Measurements from ENCODE around the gene TCF7.
A peak's percentile ranks its signal among the peaks of the same experiment; 100 is the strongest.

The TCF7 gene

DNA sequence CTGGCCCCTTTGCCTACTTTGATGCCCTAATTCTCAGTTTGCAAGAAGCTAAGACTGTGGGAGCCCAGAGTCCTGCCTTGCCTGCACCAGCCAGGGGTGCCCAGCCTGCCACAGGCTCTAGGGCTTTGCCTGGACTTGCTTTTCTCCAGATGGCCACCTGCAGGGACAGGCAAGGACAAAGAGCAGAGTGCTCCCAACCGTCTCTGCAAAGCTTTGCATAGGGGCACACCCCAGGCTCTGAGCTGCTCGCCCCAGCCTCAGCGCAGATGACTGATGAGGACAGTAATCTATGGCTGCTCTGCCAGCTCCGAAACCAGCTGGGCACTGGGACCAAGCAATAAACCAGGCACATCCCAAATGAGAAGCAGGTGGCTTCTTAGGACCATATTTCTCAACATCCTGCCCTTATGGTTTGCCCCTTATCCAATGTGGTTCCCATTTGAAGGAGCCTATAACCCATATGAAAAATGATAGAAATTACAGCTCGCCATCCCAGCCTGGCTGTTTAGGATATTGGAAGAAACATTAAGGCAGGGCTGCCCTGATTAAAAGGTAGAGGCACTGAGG is 25.4 kb upstream of the TCF7 start:
- DNase-seq (ENCODE audit: extremely low read depth in 1 of 2, low read depth in 1 of 2) = no peak

DNA sequence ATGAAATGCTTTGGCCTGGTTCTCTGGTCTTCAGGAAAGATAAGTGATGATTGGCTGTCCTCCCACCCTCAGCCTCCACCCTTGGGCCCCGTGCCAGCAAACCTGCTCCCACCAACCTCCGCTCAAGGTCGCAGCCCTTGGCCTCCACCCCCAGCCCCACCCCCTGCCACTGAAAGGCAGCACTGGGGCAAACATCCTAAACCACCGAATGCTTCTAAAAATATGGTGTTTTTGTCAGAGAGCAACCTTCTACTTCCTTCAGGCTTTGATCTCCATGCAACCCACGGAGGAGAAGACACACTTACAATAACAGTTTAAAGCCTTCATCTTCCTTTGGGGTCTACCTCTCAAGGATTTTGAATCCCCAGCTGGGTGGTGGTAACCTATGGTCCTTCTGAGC is 24.0 kb upstream of the TCF7 start:
- peak in 1 of 2 donors; percentile 52 for DNase-seq (ENCODE audit: extremely low read depth in 1 of 2, low read depth in 1 of 2)

DNA sequence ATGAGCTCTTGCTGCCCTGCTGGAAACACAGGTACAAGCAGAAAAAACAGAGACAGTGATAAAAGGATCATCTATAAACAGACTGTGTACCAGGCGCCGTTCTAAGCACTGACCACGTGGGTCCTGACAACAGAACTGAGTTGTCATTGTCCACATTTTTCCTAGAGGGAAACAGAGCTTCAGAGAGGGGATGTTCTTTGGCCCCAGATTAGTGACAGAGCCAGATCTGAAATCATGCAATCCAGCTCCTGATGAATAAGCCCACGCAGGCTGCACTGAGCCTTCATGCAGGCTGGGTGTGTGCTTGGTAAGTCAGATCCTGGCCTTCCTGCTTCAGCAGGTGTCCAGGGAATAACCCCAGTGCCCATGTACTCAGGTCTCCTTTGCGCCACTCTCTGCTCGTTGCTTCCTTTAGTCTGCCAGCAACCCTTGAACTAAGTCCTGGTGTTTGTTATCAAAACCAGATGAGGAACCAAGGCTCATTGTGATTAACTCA is 22.8 kb upstream of the TCF7 start:
- DNase-seq (ENCODE audit: extremely low read depth in 1 of 2, low read depth in 1 of 2) = no peak

DNA sequence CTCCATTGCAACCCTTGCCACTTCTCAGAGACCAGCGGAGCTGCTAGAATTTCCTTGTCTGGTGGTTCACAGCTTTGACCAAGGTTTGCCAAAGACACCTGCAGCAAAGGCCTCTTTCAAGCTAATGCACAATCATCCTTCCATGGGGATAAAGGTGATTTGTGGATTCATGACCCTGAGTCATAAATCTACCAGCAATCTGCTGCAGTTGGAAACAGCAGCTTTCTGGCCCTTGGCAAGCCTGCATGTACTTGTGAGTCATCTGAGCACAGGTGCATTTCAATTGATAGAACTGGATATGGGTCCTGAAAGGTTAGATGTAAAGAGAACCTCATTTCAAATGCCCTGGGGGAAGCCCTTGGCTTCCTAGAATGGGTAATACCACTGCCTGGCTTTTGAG is 21.6 kb upstream of the TCF7 start:
- no peak for DNase-seq (ENCODE audit: extremely low read depth in 1 of 2, low read depth in 1 of 2)

DNA sequence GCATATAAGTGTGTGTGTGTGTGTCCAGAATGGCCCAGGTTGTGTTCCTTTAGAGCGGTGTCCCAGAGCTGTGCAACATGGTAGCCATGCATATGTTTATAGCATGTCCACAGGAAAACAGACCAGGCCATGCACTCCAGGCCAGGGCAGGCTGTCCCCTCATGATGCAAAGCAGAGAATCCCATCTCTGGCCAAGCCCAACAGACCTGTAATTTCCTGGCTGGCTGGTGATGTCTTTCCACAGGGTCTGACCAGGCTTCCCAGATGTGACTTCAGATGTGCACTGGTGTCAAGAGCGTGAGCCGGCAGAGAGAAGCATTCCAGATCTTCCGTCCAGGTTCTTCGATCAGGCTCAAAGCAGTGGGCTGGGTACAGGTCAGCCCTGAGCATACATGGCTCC is 21.1 kb upstream of the TCF7 start:
- DNase-seq (ENCODE audit: extremely low read depth in 1 of 2, low read depth in 1 of 2) = no peak

DNA sequence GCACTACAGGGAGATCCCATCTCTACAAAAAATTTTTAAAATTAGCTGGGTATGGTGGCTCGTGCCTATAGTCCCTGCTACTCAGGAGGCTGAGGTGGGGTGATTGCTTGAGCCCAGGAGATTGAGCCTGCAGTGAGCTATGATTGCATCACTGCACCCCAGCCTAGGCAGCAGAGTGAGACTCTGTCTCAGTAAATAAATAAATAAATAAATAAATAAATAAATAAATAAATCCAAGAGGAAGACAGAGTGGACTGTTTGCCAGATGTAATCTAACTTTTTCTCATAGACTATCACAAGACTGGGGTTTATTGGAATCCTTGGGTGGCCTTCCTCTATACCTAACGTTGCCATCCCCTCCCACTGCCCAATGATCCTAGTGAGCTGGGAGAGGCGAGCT is 19.2 kb upstream of the TCF7 start:
- no peak for DNase-seq (ENCODE audit: extremely low read depth in 1 of 2, low read depth in 1 of 2)

DNA sequence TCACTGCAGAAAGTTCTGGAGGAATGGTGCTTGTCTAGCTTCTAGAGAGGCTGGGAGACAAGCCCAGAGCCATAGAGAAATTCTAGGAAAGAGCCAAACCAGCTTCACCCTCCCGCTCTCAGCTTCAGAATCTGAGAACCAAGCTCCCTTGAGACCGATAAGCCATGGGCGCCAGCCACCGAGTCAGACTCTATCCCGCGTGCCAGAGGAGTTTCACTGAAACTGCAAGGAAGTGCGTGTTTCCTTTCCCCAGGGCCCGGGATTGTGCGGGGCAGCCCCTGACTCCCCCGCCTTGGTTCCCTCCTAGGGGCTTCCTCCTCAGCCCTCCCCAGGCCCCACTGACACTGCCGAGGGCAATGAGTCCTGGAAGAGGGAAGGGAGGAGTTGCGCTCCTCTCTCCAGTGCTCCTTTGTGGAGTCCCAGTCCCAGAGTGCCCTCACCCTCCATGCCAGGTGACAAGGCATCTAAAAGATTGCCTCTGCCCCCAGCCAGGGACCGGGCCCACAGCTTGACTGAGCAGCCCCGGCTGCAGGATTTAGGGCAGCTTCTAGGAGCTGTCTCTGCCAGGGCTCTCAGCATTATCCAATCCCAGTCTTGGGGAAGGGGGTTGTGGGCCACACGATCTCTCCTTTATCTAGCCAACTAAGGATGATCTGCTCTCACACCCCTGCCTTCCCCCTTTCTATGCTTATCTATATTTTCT is 18.4 kb upstream of the TCF7 start:
- DNase-seq (ENCODE audit: extremely low read depth in 1 of 2, low read depth in 1 of 2) = no peak

DNA sequence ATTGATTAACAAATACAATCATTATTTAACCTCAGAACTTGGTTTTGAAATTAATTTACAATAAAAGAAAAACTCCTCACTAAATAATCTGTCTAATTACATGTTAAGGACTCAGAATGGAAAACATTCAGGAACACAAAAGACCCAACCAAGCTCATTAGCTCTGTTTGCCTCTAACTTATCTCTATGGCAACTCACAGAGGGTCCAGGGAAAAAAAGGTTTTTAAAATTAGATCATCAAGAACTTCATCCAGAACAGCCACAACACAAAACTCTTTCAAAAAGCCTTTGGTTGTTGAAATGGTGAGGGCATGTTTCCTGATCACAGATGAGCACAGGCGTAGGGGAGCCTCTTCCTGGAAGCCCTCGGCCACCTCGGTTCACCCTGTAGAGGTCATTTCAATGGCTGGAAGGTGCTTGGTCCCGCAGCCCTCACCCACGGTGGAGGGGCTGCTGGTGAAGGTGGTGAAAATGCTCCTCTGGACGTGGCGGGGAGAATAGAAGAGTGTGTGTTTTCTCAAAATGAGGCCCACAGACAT is 17.2 kb upstream of the TCF7 start:
- DNase-seq (ENCODE audit: extremely low read depth in 1 of 2, low read depth in 1 of 2) = no peak

DNA sequence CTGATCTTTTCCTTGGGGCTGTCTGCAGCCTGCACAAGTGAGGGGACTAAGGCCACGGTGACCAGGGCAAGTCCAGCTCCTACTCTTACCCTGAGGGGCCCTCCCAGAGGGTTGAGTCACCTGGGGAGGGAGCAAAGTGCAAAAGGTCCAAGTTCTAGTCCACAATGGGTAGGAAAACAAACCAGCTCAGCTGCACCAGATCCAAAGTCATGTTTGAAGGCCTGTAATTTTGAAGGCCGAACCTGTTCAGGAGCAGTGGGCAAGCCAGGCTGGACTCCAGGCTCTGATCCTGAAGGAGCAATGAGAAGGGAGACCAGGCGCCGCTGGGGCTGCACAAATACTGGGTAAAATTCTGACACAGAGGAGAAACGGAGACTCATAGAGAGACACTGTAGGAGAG is 15.8 kb upstream of the TCF7 start:
- DNase-seq (ENCODE audit: extremely low read depth in 1 of 2, low read depth in 1 of 2) = no peak

DNA sequence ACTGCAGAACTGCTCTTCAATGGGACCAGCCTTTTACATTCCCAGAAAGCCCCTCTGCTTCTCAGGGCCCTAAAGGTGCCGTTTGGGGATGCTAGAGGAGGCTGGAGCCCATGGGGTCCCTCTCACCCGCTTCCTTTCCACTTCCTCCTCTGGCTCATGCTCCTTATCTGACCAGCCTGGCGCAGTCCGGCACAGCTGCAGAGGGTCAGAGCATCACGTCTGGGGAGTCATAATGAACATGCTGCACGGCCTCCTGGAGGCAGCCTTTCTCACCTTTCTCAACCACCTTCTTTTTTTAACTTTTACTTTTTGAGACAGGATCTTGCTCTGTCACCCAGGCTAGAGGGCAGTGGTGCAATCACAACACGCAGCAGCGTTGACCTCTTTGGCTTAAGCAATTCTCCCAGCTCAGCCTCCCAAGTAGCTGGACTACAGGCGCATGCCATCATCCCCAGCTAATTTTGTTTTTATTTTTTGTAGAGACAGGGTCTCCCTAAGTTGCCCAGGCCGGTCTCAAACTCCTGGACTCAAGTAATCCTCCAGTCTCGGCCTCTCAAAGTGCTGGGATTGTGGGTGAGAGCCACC is 15.1 kb upstream of the TCF7 start:
- no peak for DNase-seq (ENCODE audit: extremely low read depth in 1 of 2, low read depth in 1 of 2)

DNA sequence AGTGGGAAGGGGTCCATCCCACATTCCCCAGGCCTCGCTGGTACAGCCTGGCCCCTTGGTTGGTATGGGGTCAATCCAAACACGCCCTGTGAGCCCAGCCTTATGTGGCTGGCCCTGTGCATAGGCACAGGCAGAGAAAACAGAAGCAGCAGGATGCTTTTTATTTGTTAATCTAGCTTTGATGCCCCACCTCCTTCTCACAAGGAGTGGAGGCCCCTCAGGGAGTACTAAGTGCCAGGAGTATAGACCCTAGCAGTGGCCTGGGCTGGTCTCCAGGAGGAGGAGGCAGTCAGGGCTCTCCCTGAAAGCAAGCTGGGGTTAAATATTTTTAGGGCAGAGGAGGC is 14.6 kb upstream of the TCF7 start:
- DNase-seq (ENCODE audit: extremely low read depth in 1 of 2, low read depth in 1 of 2) = no peak

DNA sequence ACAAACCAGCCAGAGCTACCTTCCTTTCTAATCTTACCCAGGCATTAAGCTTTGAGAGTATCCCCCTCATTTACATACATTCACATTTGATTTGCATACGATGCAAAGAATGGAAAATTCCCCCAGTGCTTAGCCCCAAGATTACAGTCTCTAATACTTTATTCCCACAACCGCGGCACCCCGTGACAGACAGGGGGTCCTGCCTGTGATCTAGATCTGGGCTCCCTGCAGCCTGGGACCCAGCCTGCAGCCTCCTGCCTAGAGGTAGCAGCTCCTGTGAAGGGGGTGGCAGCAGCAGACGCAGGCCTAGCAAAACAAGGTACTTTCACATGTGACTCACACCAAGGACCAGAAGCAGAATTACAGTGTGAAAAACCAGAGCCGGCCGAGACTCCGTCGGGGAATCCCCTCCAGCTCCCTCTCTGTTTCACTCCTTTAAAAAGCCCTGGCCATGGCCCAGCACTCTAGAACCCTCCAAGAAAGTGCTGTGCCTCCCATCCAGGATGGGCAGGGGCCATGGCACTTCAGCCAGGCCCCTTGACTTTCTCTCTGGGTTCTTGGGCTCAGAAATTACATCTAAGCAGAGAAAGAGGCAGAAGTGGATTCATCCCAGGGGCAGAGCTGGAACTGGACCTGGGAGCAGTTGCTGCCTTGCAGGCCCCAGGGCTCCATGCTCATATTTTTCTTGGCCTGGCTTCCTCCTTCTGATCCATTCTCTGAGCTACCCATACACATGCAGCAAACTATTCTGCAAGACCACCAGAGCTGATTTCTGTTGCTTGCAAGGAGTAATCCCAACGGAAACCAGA is 14.0 kb upstream of the TCF7 start:
- DNase-seq (ENCODE audit: extremely low read depth in 1 of 2, low read depth in 1 of 2) = peak; percentile 58 to 70

DNA sequence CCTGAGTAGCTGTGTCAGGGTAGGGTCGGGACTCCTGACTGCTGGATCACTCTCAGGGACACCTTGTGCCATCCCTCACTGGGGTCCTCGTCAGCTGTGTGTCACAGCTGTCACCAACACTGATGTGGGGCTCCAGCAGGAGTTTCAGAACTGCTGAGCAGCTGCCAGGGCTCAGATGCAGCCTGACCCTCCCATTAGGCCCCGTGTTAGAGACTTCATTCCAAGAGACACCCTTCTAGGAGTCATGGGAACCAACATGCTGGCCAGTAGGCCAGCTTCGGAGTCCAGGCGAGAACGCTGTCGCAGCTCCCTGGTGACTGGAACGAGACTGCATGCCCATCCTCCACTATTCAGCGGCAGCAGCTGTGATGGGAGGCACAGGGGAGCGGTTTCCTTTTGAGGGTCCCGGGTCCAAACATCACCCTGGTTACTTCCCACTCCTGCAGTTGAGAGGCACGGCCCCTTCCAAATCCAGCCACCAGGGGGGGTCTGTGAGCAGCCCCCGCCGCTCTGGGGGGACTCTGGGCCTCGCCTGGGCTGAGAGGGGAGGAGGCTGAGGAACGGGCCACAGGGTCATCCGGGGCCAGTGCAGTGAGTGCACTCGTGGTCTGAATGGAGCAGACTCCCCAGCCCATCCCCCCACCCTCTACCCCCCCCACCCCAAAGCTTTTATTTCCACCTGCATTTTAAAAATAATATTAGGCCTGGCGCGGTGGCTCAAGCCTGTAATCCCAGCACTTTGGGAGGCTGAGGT is 12.6 kb upstream of the TCF7 start:
- peak in 1 of 2 donors; percentile 70 for DNase-seq (ENCODE audit: extremely low read depth in 1 of 2, low read depth in 1 of 2)

DNA sequence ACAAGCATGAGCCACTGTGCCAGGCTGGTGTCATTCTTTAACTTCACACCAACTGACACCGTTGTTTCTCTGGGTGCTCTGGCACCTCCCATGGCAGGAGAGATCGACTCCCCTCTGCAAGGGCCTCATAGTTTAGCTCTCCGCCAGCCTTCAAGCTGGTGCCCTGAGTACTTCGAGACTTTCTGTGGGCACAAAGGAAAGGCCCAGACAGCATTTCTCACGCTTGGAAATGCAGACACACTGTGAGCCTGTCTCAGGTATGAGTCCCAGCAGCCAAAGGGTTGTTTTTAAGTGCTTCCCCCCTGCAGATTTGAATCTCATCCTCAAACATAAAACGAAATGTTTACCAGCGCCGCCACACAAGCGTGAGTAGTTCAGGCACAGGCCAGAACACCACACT is 11.1 kb upstream of the TCF7 start:
- DNase-seq (ENCODE audit: extremely low read depth in 1 of 2, low read depth in 1 of 2) = no peak

DNA sequence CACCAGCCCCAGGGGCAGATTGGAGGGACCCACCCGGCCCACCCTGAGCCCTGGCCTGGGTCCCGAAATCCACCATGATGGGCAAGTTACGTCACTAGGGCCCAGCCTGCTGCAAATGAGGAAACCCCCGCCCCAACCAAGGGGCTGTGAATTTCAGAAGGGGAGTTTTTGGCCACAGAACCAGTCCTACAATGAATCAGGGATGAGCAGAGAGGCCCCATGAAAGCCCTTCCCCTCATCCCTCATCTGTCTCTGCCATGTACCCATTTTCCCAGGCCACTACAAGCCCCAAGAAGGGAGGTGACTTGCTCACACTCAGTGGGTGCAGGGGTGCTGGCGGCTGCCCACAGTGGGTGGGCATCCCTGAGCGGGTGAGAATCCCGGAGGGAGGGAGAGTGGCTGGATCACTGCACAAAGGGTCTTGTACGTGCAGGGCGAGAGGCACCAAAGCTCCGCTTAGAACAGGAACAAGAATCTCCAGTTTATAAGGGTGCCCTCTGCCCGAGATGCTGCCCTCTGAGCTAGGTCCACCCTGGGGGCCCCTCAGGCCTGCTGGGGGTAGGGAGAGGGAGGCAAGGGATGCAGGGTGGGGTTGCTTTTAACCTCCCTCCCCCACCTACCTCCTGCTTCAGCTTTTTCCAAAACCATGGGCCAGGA is 10.4 kb upstream of the TCF7 start:
- no peak for DNase-seq (ENCODE audit: extremely low read depth in 1 of 2, low read depth in 1 of 2)

DNA sequence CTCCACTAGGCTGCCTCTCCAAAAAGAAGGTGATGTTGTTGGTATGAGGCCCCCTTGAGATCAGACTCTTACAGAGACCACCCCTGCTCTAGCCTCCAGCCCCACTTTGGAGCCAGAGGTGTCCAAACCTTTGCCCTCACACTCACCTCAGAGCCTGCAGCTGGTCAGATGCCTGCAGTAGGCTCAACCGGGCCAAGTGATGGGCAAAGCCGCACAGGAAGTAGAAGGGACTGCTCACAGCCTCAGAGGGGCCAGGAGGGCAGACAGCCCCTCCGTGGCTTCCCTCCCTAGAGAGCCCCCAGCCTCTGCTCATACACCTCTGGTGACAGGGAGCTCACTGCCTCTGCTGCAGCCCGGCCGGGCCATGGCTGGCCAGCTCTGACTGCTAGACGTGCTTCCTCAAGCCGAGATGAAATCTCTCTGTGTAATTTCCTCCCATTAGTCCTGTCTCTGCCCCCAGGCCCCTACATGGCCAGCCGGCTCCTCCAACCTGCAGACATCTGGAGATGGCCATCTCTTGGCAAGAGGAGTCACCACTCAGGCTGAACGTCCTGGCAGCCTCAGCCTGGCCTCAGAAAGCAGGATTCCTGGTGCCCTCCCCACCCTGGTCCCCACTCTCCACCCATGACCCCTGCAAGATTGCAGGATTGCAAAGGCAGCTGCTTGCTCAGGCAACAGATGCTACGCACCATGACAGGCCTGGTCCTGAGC is 7.3 kb upstream of the TCF7 start:
- DNase-seq (ENCODE audit: extremely low read depth in 1 of 2, low read depth in 1 of 2) = no peak

DNA sequence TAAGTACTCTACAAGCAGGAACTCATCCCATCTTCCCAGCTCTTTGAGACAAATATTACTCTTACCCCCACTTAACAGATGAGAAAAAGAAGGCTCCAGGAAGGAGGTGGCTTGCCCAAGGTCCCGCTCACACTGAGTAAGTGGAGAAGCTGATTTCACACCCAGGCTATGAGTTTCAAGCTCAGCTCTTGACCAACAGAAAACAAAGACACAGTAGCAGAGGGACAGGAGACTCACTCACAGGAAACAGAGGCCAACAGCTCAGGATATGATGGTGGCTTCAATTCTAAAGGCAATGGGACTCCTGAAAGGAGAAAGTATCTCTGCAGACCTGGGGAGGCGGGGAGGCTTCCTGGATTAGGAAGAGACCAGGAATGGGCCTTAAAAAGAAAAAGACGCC is 6.7 kb upstream of the TCF7 start:
- DNase-seq (ENCODE audit: extremely low read depth in 1 of 2, low read depth in 1 of 2) = no peak

DNA sequence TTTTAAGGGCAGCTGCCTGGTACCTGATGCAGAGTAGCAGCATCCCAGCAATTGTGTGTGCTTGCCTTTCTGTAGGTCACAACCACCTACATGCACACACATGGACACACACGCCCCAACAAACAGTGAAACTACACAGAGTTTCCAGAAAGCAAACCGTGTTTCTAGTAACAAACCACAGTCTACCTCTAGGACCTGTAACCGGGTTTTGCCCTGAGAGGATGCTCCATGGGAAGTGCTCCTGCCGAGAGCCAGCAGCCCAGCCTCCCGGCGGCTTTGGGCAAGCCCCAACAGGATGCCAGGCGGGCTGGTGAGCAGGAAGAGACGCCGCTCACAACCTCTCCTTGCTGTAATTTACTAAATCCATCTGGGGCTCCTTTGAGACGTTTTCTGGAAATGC is 4.1 kb upstream of the TCF7 start:
- no peak for DNase-seq (ENCODE audit: extremely low read depth in 1 of 2, low read depth in 1 of 2)

DNA sequence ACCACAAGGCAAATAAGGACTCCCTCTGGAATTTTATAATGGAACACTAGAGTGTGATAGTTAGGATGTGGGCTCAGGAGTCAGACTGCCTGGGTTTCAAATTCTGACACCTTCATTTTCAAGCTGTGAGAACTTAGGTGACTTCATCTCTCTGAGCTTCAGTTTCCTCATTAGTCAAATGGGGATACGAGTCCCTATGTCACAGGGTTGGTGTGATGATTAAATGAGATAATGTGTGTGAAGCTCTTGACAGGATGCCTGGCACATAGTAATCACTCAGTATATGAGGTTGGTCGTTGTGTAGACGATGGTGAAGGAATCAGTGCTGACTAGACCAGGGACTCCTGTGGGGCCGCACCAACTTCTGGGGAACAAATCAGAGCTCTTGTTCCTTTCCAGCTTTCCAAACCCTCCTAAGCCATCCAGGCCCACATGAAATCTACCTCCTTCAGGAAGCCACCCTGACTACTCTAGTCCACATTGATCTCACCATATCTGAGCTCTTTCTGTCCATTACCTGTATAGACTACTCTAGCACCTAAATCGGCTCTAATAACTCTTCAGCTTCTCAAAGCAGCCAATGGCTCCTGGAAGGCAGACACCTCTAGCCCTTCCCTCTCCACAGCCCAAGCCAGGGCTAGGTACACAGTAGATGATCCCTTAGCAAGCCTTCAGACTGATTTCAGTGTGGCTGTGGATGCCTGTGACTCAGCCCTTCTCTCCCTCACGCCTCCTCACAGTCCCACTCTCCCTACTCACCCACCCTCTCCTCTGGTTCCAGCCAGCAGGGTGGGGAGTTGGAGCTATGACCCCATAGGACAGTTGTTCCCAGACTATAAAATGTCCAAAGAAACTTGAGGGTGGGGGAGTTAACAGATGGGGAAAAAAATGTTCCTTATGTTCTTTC is 2.5 kb upstream of the TCF7 start:
- no peak for DNase-seq (ENCODE audit: extremely low read depth in 1 of 2, low read depth in 1 of 2)

Measured in activated CD8-positive, alpha-beta memory T cell treated with anti-CD3 and anti-CD28 coated beads for 1 hour (primary cell).